Measurements from ENCODE around the gene TMEM175.

The TMEM175 gene

DNA sequence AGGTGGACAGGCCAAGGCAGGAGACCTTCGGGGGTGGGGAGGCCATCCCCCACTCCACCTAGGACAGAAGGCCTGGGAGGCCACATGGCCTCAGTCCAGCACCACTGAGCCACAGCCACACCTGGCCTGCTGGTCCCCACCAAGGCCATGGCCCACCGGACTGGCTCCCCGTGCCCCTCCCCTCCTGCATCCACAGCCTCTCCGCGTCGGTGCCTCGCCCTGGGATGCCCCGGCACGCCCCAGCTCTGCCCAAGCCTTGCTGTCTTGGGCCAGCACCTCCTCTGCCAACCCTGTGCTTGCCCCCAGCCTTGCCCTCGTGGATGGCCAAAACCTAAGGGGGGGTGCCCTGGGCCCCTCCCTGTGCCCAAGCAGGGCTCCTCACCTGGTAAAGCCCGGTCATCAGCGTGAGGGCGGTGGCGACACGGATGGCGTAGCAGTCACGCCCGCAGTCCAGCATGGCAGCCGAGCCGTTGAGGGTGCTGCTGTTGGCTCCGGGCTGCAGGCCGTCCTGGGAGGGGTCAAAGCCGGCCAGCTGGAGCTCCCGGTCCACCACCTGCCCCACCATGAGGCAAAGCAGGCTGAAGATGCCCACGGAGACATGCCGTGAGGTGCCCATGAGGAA, 58.6 kb downstream of the TMEM175 start:
- ChIA-PET CTCF (interaction anchor here (1.2 kb wide), 1 partner anchor 250 kb away, joined by 3 read pairs; no protein-coding TSS in a partner anchor), POLR2A (no interaction called here)
- TF ChIP-seq, protein P1, sequence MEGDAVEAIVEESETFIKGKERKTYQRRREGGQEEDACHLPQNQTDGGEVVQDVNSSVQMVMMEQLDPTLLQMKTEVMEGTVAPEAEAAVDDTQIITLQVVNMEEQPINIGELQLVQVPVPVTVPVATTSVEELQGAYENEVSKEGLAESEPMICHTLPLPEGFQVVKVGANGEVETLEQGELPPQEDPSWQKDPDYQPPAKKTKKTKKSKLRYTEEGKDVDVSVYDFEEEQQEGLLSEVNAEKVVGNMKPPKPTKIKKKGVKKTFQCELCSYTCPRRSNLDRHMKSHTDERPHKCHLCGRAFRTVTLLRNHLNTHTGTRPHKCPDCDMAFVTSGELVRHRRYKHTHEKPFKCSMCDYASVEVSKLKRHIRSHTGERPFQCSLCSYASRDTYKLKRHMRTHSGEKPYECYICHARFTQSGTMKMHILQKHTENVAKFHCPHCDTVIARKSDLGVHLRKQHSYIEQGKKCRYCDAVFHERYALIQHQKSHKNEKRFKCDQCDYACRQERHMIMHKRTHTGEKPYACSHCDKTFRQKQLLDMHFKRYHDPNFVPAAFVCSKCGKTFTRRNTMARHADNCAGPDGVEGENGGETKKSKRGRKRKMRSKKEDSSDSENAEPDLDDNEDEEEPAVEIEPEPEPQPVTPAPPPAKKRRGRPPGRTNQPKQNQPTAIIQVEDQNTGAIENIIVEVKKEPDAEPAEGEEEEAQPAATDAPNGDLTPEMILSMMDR (IDR thresholded peaks at IDR 0.05; ENCODE audit: insufficient read depth, low read length, missing control alignments): no peak
- DNase-seq (ENCODE audit: low read depth, low spot score): no peak
- H3K4me3 ChIP-seq (ENCODE audit: low read depth, low read length): no peak overlapping the region

DNA sequence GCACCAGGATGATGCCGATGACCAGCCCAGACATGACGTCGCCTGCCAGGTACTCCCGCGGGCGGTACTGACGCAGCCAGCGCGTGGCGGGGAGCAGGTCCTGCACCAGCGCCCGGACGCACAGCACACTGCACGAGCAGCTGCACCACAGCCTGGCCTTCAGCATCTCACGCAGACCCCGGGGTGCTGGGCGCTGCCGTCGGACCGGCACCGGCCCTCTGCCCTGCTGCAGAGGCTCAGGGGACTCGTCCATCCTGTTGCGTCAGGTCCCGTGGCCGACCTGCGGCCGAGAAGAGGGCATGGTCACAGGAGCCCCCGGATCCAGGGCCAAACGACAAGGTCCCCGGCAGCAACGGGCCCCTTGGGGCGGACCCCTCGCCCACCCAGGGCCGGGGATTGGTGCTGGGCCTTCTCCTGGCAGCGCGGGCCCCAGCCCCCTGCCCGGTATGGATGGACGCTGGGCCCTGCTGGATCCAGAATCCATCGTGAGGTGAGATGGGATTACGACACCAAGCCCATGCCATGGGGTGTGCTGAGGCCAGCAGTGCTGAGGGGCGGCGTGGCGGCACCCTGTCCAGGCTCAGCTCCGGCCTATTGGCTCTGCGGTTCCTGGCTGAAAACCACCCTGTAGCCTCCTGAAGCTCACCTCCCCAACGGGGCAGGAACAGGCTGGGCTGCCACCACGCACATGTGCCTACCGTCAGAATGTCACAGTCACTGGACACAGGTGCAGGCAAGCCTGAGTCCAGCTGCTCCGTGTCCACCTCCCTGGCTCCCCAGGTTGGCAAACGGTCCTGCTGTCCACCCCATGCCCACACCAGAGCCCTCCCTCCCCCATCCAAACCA, 59.4 kb downstream of the TMEM175 start:
- no peak overlapping the region for H3K4me3 ChIP-seq (ENCODE audit: low read depth, low read length)
- POLR2A ChIA-PET: no interaction called here
- CTCF ChIA-PET: interaction anchor here (1.2 kb wide), 1 partner anchor 251 kb away, joined by 3 read pairs; no protein-coding TSS in a partner anchor

DNA sequence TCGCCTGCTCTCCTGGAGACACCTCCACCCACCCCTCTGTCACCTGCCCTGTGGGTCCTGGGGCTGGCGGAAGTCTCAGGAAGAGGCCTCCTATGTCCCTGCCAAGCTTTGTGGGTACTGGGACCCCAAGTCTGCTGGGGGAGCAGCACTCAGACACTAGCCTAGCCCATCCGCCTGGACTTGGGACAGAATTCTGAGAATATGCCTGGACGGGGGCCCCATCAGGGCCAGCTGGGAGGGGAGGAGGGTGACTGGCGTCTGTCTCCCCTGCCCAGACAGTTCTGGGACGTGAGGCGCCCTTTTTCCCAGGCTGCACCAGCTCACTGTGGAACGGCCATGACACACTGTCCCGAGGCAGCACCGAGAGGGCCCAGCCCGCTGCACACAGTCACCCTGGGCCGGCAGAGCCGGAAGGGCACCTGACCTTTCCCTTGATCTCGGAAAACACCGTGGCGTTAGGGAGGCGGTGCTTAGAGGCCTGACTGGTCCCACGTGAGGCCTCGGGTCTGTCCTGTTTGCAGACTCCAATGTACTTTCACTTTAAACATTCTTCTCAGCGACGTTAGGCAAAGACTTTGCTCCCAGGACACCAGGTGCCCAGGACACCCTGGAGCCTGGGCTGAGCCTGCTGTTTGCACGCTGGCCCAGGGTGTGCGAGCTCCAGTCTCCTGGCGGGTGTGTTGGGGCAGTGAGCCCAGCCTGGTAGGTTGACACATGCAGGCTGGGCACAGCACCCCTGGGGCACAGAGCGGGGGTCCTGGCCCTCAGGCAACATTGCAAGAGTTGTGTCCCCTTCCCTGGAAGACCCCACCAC, 60.2 kb downstream of the TMEM175 start:
- ChIA-PET POLR2A (no interaction called here), CTCF (interaction anchor here (1.0 to 1.2 kb wide), 2 partner anchors 18 to 117 kb away, joined by 3 read pairs; no protein-coding TSS in a partner anchor)
- no peak overlapping the region for H3K4me3 ChIP-seq (ENCODE audit: low read depth, low read length)

More for the DNA sequence above, 59.4 kb downstream of the TMEM175 start:
- no peak for DNase-seq (ENCODE audit: low read depth, low spot score)
- TF ChIP-seq, protein P1 (IDR thresholded peaks at IDR 0.05; ENCODE audit: insufficient read depth, low read length, missing control alignments): no peak

DNA sequence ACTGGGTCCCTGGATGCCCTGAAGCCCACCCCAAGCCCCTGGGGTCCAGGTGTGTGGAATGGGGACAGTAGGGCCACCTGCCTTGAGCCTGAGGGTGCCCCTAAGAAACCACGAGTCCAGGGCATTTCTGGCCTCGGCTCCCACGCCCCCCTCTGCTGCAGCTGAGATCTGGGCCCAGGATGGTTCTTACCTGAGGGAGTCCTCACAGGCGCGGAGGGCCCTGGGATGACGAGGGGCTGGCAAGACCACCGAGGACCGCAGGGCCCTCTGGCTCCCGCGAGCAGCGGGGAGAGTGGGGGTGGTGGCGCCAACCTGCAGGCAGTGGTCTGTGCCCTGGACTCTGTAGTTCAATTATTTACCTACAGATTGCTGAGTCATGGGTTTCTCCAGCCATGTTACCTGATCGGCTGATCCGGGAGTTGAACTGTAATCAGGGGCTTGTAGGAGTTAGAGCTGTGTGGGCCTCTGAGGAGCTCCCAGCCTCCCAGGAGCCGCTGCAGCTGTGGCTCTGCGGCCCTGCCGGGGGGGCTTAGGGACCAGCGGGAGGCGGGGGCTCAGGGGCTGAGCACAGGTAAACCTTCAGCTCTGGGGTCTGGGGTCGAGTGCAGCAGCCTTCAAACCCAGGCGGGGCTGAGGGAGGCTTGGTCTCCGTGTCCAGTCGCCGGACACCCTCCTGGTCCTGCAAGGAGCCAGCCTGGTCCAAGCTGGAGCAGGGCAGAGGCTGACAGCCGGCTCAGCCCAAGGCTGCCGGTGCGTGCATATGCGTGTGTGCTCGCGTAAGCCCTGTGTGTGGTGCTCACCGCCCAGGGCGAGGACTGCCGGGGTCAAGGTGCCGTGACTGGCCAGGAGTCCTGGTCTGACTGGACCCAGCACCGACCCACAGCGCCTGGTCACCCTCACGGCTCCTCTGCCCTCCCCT, 61.1 kb downstream of the TMEM175 start, which contains the start of gene SLC26A1:
Gene SLC26A1 (minus strand): TSS at position 294 of the 919 bp plus-strand sequence. CDS start 1,701 bp downstream, outside the sequence.
- no peak within 1 kb of the TSS for H3K4me3 ChIP-seq (ENCODE audit: low read depth, low read length)
- ChIA-PET POLR2A (no interaction called here), CTCF (interaction anchor here (1.0 to 1.2 kb wide), 2 partner anchors 17 to 117 kb away, joined by 3 read pairs; no protein-coding TSS in a partner anchor)
- DNase-seq (ENCODE audit: low read depth, low spot score): no peak
- TF ChIP-seq, protein P1 (IDR thresholded peaks at IDR 0.05; ENCODE audit: insufficient read depth, low read length, missing control alignments): no peak

More for the DNA sequence above, 60.2 kb downstream of the TMEM175 start:
- no peak for DNase-seq (ENCODE audit: low read depth, low spot score)
- TF ChIP-seq, protein P1 (IDR thresholded peaks at IDR 0.05; ENCODE audit: insufficient read depth, low read length, missing control alignments): no peak

DNA sequence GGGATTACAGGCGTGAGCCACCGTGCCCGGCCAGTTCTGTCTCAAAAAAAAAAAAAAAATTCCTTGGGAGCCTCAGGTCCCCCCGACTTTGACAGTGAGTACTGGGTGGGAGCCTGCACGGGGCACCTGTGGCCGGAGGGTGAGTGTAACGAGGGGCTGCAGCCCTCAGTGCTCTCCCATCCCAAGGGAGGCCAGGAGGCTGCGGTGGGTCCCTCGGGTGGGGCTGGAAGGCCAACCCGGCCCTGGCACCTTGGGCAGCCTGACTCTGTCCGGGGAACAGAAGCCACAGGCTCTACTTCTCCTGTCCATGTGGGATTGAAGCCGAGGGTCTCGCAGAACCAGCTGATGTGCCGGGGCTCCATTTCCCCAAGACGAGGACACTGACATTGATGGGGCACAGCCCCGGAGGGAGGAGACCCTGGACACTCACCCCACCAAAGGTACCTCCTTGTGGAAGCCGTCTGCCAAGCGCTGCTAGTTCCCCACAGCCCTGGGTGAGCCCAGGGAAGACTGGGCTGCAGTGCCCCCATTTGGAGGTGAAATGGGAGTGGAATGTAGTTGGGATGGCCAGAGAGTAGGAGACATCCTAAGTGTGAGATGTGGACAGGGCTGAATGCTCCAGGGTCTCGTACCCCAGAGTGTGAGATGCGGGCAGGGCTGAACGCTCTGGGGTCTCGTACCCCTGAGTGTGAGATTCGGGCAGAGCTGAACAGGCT, 63.2 kb downstream of the TMEM175 start:
- no peak for DNase-seq (ENCODE audit: low read depth, low spot score)
- POLR2A ChIA-PET: no interaction called here
- no peak overlapping the region for H3K4me3 ChIP-seq (ENCODE audit: low read depth, low read length)
- CTCF ChIA-PET: no interaction called here
- TF ChIP-seq, protein P1 (IDR thresholded peaks at IDR 0.05; ENCODE audit: insufficient read depth, low read length, missing control alignments): no peak
